GM23338 (cell line): ENCODE data around the gene CCL14. TPM values are rescaled to one million over a fixed set of nuclear protein-coding genes. Genes with fewer than 3 reads are reported as not detected.

Experiments
- ATAC-seq: fragments of 200-7000 bp; cut with Tn5 transposase; 3 replicates; pipeline ENCODE4 v1.9.1; 2020
- DNase-seq: peaks from one replicate; pipeline ENCODE4 v3.0.0-alpha.2; 2015; ENCODE audit warnings: low spot score
- H2AFZ ChIP-seq: fragments of 200-600 bp; sonication (generic); 2 replicates; pipeline ENCODE4 v1.8.0; 2016; ENCODE audit warnings: antibody characterized with exemption, mild to moderate bottlenecking, moderate library complexity
- H3F3A ChIP-seq: fragments of 200-600 bp; sonication (generic); replicated peaks from 2 replicates; pipeline ENCODE4 v1.8.0; 2017; ENCODE audit warnings: antibody characterized with exemption, mixed run types, low read depth
- H3K27ac ChIP-seq: fragments of 200-600 bp; sonication (generic); 2 replicates; pipeline ENCODE4 v1.6.1; 2016; ENCODE audit warnings: low read depth
- H3K27me3 ChIP-seq: fragments of 200-600 bp; sonication (generic); 2 replicates; pipeline ENCODE4 v1.8.0; 2016; ENCODE audit warnings: mild to moderate bottlenecking, mixed run types, moderate library complexity; ENCODE audit not compliant: insufficient read depth
- H3K36me3 ChIP-seq: fragments of 200-600 bp; sonication (generic); 2 replicates; pipeline ENCODE4 v1.8.0; 2016; ENCODE audit warnings: mild to moderate bottlenecking; ENCODE audit not compliant: insufficient read depth
- H3K4me1 ChIP-seq: fragments of 200-600 bp; sonication (generic); 2 replicates; pipeline ENCODE4 v1.8.0; 2016; ENCODE audit warnings: mild to moderate bottlenecking, moderate library complexity; ENCODE audit not compliant: insufficient read depth
- H3K4me2 ChIP-seq: fragments of 200-600 bp; sonication (generic); 2 replicates; pipeline ENCODE4 v1.7.1; 2017; ENCODE audit warnings: mixed run types
- H3K4me3 ChIP-seq: fragments of 200-600 bp; sonication (generic); 2 replicates; pipeline ENCODE4 v1.6.1; 2016; ENCODE audit warnings: mixed run types
- H3K79me2 ChIP-seq: fragments of 200-600 bp; sonication (generic); replicated peaks from 2 replicates; pipeline ENCODE4 v1.8.0; 2017; ENCODE audit warnings: mild to moderate bottlenecking; ENCODE audit not compliant: insufficient read depth
- H3K9me2 ChIP-seq: fragments of 200-600 bp; sonication (generic); 2 replicates; pipeline ENCODE4 v1.8.0; 2017; ENCODE audit not compliant: insufficient read depth
- H4K20me1 ChIP-seq: fragments of 200-600 bp; sonication (generic); replicated peaks from 2 replicates; pipeline ENCODE4 v1.8.0; 2017; ENCODE audit warnings: mild to moderate bottlenecking; ENCODE audit not compliant: insufficient read depth
- H3K27ac Mint-ChIP-seq: 2 replicates; pipeline ENCODE4 v1.8.0; 2020; ENCODE audit warnings: inconsistent platforms, mild to moderate bottlenecking, moderate library complexity, mixed read lengths
- H3K27me3 Mint-ChIP-seq: 3 replicates; pipeline ENCODE4 v1.8.0; 2022; ENCODE audit warnings: low read depth, mild to moderate bottlenecking, moderate library complexity, mixed read lengths, inconsistent platforms; ENCODE audit not compliant: insufficient read depth, poor library complexity
- H3K36me3 Mint-ChIP-seq: 3 replicates; pipeline ENCODE4 v1.8.0; 2021; ENCODE audit warnings: low read depth, mild to moderate bottlenecking, inconsistent platforms, moderate library complexity, mixed read lengths
- H3K4me1 Mint-ChIP-seq: 3 replicates; pipeline ENCODE4 v1.8.0; 2020; ENCODE audit warnings: mild to moderate bottlenecking, inconsistent platforms, mixed read lengths
- H3K4me3 Mint-ChIP-seq: 3 replicates; pipeline ENCODE4 v1.8.0; 2021; ENCODE audit warnings: moderate library complexity, mild to moderate bottlenecking, inconsistent platforms, mixed read lengths
- H3K9me3 Mint-ChIP-seq: 3 replicates; pipeline ENCODE4 v1.8.0; 2020; ENCODE audit warnings: moderate library complexity, mild to moderate bottlenecking, inconsistent platforms, mixed read lengths
- CREB1 ChIP-seq: fragments of 250-450 bp; sonication (Bioruptor Pico); IDR thresholded peaks from 2 replicates; pipeline ENCODE4 v1.5.0; 2020; ENCODE audit warnings: low read depth, mild to moderate bottlenecking, moderate library complexity
- CTCF ChIP-seq, 2 experiments: fragments of 200-600 bp in 1 of 2; sonication (generic) in 1 of 2; conservative IDR thresholded peaks; 2 replicates each; pipeline versions ENCODE4 v1.5.1 to v1.6.1; 2016 to 2017; ENCODE audit warnings: antibody characterized with exemption in 2 of 2, low read depth in 2 of 2, mild to moderate bottlenecking in 2 of 2, moderate library complexity in 1 of 2
- EZH2 ChIP-seq: fragments of 200-600 bp; sonication (generic); IDR thresholded peaks from one replicate; pipeline ENCODE4 v1.8.0; 2017; ENCODE audit warnings: antibody characterized with exemption, mild to moderate bottlenecking, low read depth; ENCODE audit not compliant: unreplicated experiment
- EZH2phosphoT487 ChIP-seq: fragments of 200-600 bp; sonication (generic); IDR thresholded peaks from one replicate; pipeline ENCODE4 v1.8.1; 2018; ENCODE audit warnings: antibody characterized with exemption; ENCODE audit not compliant: unreplicated experiment
- JUNB ChIP-seq: IDR thresholded peaks from one replicate; pipeline ENCODE4 v1.6.1; 2016; ENCODE audit warnings: antibody characterized with exemption; ENCODE audit not compliant: unreplicated experiment
- NANOG ChIP-seq: IDR thresholded peaks from 2 replicates; pipeline ENCODE4 v1.6.1; 2016; ENCODE audit warnings: antibody characterized with exemption, borderline replicate concordance
- POLR2AphosphoS5 ChIP-seq: IDR thresholded peaks from 2 replicates; pipeline ENCODE4 v1.6.1; 2016; ENCODE audit warnings: antibody characterized with exemption, low read depth
- STAT1 ChIP-seq: IDR thresholded peaks from one replicate; pipeline ENCODE4 v1.6.1; 2016; ENCODE audit warnings: antibody characterized with exemption; ENCODE audit not compliant: unreplicated experiment
- ZNF114 ChIP-seq: fragments of 250-450 bp; sonication (Bioruptor Pico); IDR thresholded peaks from 2 replicates; pipeline ENCODE4 v1.5.0; 2020; ENCODE audit warnings: mild to moderate bottlenecking, moderate library complexity
- ZNF331 ChIP-seq: fragments of 250-450 bp; sonication (Bioruptor Pico); IDR thresholded peaks from 2 replicates; pipeline ENCODE4 v1.5.0; 2020; ENCODE audit warnings: low read depth, mild to moderate bottlenecking, moderate library complexity
- ZNF462 ChIP-seq: fragments of 250-450 bp; sonication (Bioruptor Pico); IDR thresholded peaks from 2 replicates; pipeline ENCODE4 v1.5.0; 2020; ENCODE audit warnings: mild to moderate bottlenecking, moderate library complexity
- polyA plus RNA-seq: library from polyadenylated mRNA; unstranded; fragments of >200 nt; fragmentation: Nextera tagmentation; extraction: Ambion mirVana; gene quantifications from 2 replicates; pipeline ENCODE4 v1.2.1, GENCODE V29; 2016
- total RNA-seq: library from RNA; depleted of rRNA; stranded (reverse); fragments of >200 nt; shearing (Covaris generic); gene quantifications from 2 replicates; pipeline ENCODE4 v1.2.3, GENCODE V29; 2014
- TF ChIP-seq, protein P1 (sequence below): IDR thresholded peaks from one replicate; pipeline ENCODE4 v1.6.1; 2018; ENCODE audit warnings: antibody characterized with exemption; ENCODE audit not compliant: unreplicated experiment
- TF ChIP-seq, protein P2 (sequence below): IDR thresholded peaks from 2 replicates; pipeline ENCODE4 v1.6.1; 2016; ENCODE audit warnings: antibody characterized with exemption

Gene CCL14
- total and polyA plus RNA-seq, 2 experiments from 2014 or later, result not detected

- H3K27me3 ChIP-seq, result no peaks in the 10 kb centered on the region
- H3K4me3 ChIP-seq, result no peak overlapping the region
- H3K27ac Mint-ChIP-seq, result no peak overlapping the region
- H3K27ac ChIP-seq, result no peak overlapping the region
- H2AFZ ChIP-seq, result 0 out of 2 replicates have a peak overlapping the region, but pooled peaks have one; percentile 23
- DNase-seq (no peak), ATAC-seq (no peak)
- H3K4me2 ChIP-seq, result no peak overlapping the region
- H3K4me1 Mint-ChIP-seq, result peaks cover 3% of the 10 kb centered on the region; the same call in 1 of the 3 replicates
- H3F3A ChIP-seq, result no peaks in the 10 kb centered on the region
- H3K27me3 Mint-ChIP-seq, result peaks cover 2% of the 10 kb centered on the region
- H3K9me2 ChIP-seq, result no peaks in the 10 kb centered on the region
- no peaks in the 10 kb centered on the region for H4K20me1 ChIP-seq
- TF ChIP-seq ZNF462 (CRISPR knock-in tag) (no peak), NANOG (no peak), JUNB (no peak), ZNF331 (no peak), EZH2phosphoT487 (no peak), STAT1 (no peak), ZNF114 (CRISPR knock-in tag) (no peak), CTCF (conservative IDR thresholded peaks at IDR 0.05; ENCODE audit: low read depth in 2 of 2) (no peak), EZH2 (no peak), POLR2AphosphoS5 (no peak), CREB1 (CRISPR knock-in tag) (no peak)
- TF ChIP-seq, protein P1, sequence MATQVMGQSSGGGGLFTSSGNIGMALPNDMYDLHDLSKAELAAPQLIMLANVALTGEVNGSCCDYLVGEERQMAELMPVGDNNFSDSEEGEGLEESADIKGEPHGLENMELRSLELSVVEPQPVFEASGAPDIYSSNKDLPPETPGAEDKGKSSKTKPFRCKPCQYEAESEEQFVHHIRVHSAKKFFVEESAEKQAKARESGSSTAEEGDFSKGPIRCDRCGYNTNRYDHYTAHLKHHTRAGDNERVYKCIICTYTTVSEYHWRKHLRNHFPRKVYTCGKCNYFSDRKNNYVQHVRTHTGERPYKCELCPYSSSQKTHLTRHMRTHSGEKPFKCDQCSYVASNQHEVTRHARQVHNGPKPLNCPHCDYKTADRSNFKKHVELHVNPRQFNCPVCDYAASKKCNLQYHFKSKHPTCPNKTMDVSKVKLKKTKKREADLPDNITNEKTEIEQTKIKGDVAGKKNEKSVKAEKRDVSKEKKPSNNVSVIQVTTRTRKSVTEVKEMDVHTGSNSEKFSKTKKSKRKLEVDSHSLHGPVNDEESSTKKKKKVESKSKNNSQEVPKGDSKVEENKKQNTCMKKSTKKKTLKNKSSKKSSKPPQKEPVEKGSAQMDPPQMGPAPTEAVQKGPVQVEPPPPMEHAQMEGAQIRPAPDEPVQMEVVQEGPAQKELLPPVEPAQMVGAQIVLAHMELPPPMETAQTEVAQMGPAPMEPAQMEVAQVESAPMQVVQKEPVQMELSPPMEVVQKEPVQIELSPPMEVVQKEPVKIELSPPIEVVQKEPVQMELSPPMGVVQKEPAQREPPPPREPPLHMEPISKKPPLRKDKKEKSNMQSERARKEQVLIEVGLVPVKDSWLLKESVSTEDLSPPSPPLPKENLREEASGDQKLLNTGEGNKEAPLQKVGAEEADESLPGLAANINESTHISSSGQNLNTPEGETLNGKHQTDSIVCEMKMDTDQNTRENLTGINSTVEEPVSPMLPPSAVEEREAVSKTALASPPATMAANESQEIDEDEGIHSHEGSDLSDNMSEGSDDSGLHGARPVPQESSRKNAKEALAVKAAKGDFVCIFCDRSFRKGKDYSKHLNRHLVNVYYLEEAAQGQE, result no peak
- TF ChIP-seq, protein P2, sequence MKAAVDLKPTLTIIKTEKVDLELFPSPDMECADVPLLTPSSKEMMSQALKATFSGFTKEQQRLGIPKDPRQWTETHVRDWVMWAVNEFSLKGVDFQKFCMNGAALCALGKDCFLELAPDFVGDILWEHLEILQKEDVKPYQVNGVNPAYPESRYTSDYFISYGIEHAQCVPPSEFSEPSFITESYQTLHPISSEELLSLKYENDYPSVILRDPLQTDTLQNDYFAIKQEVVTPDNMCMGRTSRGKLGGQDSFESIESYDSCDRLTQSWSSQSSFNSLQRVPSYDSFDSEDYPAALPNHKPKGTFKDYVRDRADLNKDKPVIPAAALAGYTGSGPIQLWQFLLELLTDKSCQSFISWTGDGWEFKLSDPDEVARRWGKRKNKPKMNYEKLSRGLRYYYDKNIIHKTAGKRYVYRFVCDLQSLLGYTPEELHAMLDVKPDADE, result no peak
- 0 out of 2 replicates have a peak, but pooled peaks cover 4% of the 10 kb centered on the region for H3K4me1 ChIP-seq
- H3K9me3 Mint-ChIP-seq, result no peaks in the 10 kb centered on the region
- no peaks in the 10 kb centered on the region for H3K36me3 Mint-ChIP-seq
- H3K79me2 ChIP-seq, result no peaks in the 10 kb centered on the region
- no peaks in the 10 kb centered on the region for H3K36me3 ChIP-seq
- no peak overlapping the region for H3K4me3 Mint-ChIP-seq
Observed at GRCh38 chr17:35973333-35974260, 12.9 kb downstream of the CCL14 start.
